ENCODE measurements around the gene KRTAP3-2.

The KRTAP3-2 gene

GRCh38 chr17:41010441-41010840 lies 10.7 kb upstream of the KRTAP3-2 start:
- no peak for DNase-seq (ENCODE audit: low spot score)

- DNase-seq (ENCODE audit: low spot score), result no peak
These were observed 10.2 kb upstream of the KRTAP3-2 start for GRCh38 chr17:41009936-41010335.

GRCh38 chr17:41009301-41009760 lies 9.6 kb upstream of the KRTAP3-2 start:
- no peak for DNase-seq (ENCODE audit: low spot score)

GRCh38 chr17:41008811-41009210 lies 9.1 kb upstream of the KRTAP3-2 start, which contains the start of gene KRTAP3-1:
Gene KRTAP3-1, minus strand, starts transcription at chr17:41009128. Its CDS starts 54 bp downstream, at chr17:41009074.
- no peak for DNase-seq (ENCODE audit: low spot score)

GRCh38 chr17:41004397-41004796 lies 4.7 kb upstream of the KRTAP3-2 start:
- no peak for DNase-seq (ENCODE audit: low spot score)

- DNase-seq (ENCODE audit: low spot score), result no peak
These were observed 4.2 kb upstream of the KRTAP3-2 start for GRCh38 chr17:41003926-41004325.

- DNase-seq (ENCODE audit: low spot score), result no peak
These were observed 3.1 kb upstream of the KRTAP3-2 start for GRCh38 chr17:41002814-41003213.

GRCh38 chr17:41001795-41002194 lies 2.1 kb upstream of the KRTAP3-2 start:
- no peak for DNase-seq (ENCODE audit: low spot score)

GRCh38 chr17:40997361-40997760 lies 2.3 kb downstream of the KRTAP3-2 start:
- DNase-seq (ENCODE audit: low spot score), result no peak

- DNase-seq (ENCODE audit: low spot score), result no peak
These were observed 2.9 kb downstream of the KRTAP3-2 start for GRCh38 chr17:40996829-40997228.

- DNase-seq (ENCODE audit: low spot score), result no peak
These were observed 4.6 kb downstream of the KRTAP3-2 start for GRCh38 chr17:40995116-40995515.

GRCh38 chr17:40993839-40994238 lies 5.9 kb downstream of the KRTAP3-2 start, which contains the start of gene KRTAP3-3:
Gene KRTAP3-3, minus strand, starts transcription at chr17:40994164. Its CDS starts 67 bp downstream, at chr17:40994097.
- DNase-seq (ENCODE audit: low spot score), result no peak

- no peak for DNase-seq (ENCODE audit: low spot score)
These were observed 6.6 kb downstream of the KRTAP3-2 start for GRCh38 chr17:40993084-40993483.

GRCh38 chr17:40992666-40993065 lies 7.0 kb downstream of the KRTAP3-2 start:
- DNase-seq (ENCODE audit: low spot score), result no peak

GRCh38 chr17:40986920-40987319 lies 12.8 kb downstream of the KRTAP3-2 start:
- no peak for DNase-seq (ENCODE audit: low spot score)

GRCh38 chr17:40984226-40984625 lies 15.5 kb downstream of the KRTAP3-2 start, which contains the start of gene KRT40:
Gene KRT40, minus strand, starts transcription at chr17:40984326. Its CDS starts 53 bp downstream, at chr17:40984273.
- DNase-seq (ENCODE audit: low spot score), result no peak

GRCh38 chr17:40981115-40981514 lies 18.6 kb downstream of the KRTAP3-2 start:
- DNase-seq (ENCODE audit: low spot score), result no peak

- no peak for DNase-seq (ENCODE audit: low spot score)
These were observed 19.1 kb downstream of the KRTAP3-2 start for GRCh38 chr17:40980596-40980995.

GRCh38 chr17:40980117-40980516 lies 19.6 kb downstream of the KRTAP3-2 start:
- DNase-seq (ENCODE audit: low spot score), result no peak

- DNase-seq (ENCODE audit: low spot score), result no peak
These were observed 21.0 kb downstream of the KRTAP3-2 start for GRCh38 chr17:40978575-40979151.

GRCh38 chr17:40975516-40975915 lies 24.2 kb downstream of the KRTAP3-2 start:
- no peak for DNase-seq (ENCODE audit: low spot score)

GRCh38 chr17:40974366-40974765 lies 25.3 kb downstream of the KRTAP3-2 start:
- DNase-seq (ENCODE audit: low spot score), result no peak

GRCh38 chr17:40967582-40967981 lies 32.1 kb downstream of the KRTAP3-2 start:
- no peak for DNase-seq (ENCODE audit: low spot score)

- no peak for DNase-seq (ENCODE audit: low spot score)
These were observed 32.9 kb downstream of the KRTAP3-2 start, which contains the start of gene KRT39 for GRCh38 chr17:40966848-40967247. Gene KRT39, minus strand, starts transcription at chr17:40966948. Its CDS starts 92 bp downstream, at chr17:40966856.
